Suprapubic skin (tissue), 4 donors: Measurements from ENCODE around the gene REN.

Experiments
- POLR2A ChIP-seq, 2 donors: fragments of 450-650 bp; IDR thresholded peaks; one replicate each; pipeline ENCODE4 v1.6.1; 2017; ENCODE audit warnings: antibody characterized with exemption in 2 of 2, mild to moderate bottlenecking in 2 of 2, moderate library complexity in 2 of 2
- POLR2AphosphoS5 ChIP-seq, 3 donors: sonication (generic); formaldehyde crosslinking; IDR thresholded peaks; one replicate each; pipeline ENCODE4 v1.6.1; 2017; ENCODE audit warnings: antibody characterized with exemption in 3 of 3
- TF ChIP-seq, protein P1 (sequence below), 2 donors: fragments of 200-600 bp in 1 of 2; fragments of 450-650 bp in 1 of 2; sonication (generic) in 1 of 2; IDR thresholded peaks; one replicate each; pipeline ENCODE4 v1.5.1; 2016 to 2019; ENCODE audit warnings: antibody characterized with exemption in 2 of 2, mild to moderate bottlenecking in 1 of 2, moderate library complexity in 1 of 2

DNA sequence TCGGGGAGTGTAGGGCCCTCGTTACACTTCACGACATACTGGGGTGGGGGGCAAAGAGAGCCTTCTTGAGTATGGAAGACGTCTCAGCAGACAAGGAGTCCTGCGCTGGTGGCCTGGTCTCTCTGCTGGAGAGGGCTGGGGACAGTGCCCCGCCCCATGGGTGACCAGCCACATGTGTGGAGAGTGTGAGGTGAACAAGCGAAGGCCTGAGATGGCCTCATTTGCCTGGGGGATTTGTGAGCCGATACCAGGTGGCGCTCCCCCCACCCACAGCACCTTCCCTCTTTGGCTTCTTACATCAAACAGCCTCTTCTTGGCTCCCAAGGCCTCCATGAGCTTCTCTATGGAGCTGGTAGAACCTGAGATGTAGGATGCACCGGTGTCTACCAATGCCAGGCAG lies 10.3 kb downstream of the REN start:
- TF ChIP-seq POLR2A (IDR thresholded peaks at IDR 0.05) = no peak
- no peak for TF ChIP-seq POLR2AphosphoS5 (IDR thresholded peaks at IDR 0.05)
- TF ChIP-seq, protein P1, sequence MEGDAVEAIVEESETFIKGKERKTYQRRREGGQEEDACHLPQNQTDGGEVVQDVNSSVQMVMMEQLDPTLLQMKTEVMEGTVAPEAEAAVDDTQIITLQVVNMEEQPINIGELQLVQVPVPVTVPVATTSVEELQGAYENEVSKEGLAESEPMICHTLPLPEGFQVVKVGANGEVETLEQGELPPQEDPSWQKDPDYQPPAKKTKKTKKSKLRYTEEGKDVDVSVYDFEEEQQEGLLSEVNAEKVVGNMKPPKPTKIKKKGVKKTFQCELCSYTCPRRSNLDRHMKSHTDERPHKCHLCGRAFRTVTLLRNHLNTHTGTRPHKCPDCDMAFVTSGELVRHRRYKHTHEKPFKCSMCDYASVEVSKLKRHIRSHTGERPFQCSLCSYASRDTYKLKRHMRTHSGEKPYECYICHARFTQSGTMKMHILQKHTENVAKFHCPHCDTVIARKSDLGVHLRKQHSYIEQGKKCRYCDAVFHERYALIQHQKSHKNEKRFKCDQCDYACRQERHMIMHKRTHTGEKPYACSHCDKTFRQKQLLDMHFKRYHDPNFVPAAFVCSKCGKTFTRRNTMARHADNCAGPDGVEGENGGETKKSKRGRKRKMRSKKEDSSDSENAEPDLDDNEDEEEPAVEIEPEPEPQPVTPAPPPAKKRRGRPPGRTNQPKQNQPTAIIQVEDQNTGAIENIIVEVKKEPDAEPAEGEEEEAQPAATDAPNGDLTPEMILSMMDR (IDR thresholded peaks at IDR 0.05) = no peak
